GM12872 (cell line): Measurements from ENCODE around the gene LIX1L.

Experiments used
- TF ChIP-seq, protein P1 (sequence below): IDR thresholded peaks from 3 replicates; pipeline ENCODE4 v1.5.1; 2011; ENCODE audit warnings: low read depth, mild to moderate bottlenecking, low read length, moderate library complexity; ENCODE audit not compliant: insufficient read depth

The LIX1L gene

GRCh38 chr1:145983960-145984830 lies 26.4 kb upstream of the LIX1L start:
- TF ChIP-seq, protein P1, sequence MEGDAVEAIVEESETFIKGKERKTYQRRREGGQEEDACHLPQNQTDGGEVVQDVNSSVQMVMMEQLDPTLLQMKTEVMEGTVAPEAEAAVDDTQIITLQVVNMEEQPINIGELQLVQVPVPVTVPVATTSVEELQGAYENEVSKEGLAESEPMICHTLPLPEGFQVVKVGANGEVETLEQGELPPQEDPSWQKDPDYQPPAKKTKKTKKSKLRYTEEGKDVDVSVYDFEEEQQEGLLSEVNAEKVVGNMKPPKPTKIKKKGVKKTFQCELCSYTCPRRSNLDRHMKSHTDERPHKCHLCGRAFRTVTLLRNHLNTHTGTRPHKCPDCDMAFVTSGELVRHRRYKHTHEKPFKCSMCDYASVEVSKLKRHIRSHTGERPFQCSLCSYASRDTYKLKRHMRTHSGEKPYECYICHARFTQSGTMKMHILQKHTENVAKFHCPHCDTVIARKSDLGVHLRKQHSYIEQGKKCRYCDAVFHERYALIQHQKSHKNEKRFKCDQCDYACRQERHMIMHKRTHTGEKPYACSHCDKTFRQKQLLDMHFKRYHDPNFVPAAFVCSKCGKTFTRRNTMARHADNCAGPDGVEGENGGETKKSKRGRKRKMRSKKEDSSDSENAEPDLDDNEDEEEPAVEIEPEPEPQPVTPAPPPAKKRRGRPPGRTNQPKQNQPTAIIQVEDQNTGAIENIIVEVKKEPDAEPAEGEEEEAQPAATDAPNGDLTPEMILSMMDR: no peak

GRCh38 chr1:145983206-145983675 lies 25.4 kb upstream of the LIX1L start:
- TF ChIP-seq, protein P1: no peak

DNA sequence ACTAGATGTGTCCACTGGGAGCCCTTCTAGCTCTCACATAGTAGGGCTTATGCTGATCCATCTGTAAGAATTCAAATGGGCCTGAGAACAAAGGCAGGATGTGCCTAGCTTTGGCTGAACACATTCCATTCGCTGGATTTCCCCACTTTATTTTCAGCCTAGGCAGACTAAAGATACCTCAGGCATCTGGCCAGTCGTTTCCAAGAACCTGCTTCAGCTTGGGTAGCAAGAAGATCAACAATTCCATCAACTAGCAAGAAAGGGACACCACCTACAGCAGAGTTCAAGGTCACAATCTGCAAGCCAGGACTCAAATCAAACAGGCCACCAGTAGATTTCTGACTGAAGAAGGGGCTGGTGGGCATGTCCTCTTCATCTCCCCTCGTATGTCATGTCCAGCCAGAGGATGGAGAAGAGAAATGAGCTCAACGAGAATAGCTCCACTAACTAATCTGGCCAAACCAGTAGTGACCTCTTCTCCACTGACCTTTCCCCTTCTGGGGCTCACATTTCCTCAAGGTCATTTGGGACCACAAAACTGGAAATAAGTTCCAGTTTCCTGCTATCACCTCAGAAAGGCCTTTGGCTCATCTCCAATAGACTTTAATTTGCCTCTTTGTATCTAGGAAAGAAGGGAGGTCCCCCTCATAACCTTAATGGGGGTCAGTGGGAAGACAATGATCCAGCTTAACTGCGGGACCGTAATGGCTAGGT lies 24.4 kb upstream of the LIX1L start:
- TF ChIP-seq, protein P1: no peak

DNA sequence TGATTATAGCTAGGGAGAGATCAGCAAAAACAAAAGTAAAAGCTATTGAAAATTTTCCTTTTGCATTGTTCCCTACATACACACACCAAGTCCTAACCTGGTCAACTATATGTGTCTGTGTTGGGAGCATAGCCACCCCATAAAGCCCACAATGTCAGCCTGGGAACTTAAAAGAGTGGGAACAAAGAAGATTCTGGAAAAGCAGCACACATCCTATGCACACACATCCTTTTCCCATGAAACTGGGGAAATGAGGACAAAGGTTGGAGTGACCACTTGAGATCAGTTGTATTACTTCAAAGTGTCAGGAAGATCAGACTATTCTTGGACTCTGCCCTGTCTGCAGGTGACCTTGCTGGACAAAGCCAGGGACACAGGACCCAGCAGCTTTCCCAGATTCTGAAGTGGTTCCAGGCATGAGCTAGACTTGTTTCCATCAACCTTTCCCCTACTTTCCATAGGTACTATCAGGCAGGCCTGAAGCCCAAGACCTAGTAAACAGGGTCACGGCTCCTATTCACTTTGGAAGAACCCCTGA lies 22.7 kb upstream of the LIX1L start:
- TF ChIP-seq, protein P1: no peak

DNA sequence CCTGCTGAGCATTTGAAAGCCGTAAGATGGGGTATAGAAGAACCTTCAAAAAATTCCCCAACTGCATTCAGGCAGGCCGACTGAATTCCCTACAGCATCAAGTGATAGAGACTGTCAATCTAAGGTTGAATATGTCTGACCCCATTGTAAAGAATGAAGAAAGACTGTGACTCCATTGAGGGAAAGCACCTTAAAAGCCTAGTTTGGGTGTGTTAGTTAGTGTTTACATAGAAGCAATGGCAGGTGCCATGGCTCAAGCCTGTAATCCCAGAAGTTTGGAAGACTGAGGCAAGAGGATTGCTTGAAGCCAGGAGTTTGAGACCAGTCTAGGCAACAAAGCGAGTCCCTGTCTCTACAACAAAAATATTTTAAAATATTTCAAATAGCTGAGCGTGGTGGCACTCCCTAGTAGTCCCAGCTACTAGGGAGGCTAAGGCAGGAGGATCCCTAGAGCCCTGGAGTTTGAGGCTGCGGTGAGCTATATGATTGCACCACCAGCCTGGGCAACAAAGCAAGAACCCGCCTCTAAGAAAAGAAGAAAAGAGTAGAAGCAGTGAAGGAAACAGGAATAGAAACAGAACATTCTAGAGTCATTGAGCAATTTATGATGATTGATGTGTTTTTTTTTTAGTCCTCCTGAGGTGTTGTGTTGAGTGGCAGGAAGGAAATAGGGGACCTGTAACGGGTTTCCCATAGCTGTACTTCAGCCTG lies 22.1 kb upstream of the LIX1L start:
- TF ChIP-seq, protein P1: no peak

- TF ChIP-seq, protein P1: peak; percentile 45; the same call in 2 of the 3 replicates
Measured at GRCh38 chr1:145978854-145979745, 21.3 kb upstream of the LIX1L start.
